GM18861 (cell line): ENCODE measurements around the gene NUDCD2.
"Not testable (repeated sequence)": the region's sequence is repeated elsewhere in the genome, so short reads cannot be mapped to it uniquely, and the experiment has no call there.

Experiments
- ATAC-seq: cut with Tn5 transposase; IDR thresholded peaks from one replicate; pipeline ENCODE4 v1.9.1; 2021; ENCODE audit not compliant: unreplicated experiment

The NUDCD2 gene

DNA sequence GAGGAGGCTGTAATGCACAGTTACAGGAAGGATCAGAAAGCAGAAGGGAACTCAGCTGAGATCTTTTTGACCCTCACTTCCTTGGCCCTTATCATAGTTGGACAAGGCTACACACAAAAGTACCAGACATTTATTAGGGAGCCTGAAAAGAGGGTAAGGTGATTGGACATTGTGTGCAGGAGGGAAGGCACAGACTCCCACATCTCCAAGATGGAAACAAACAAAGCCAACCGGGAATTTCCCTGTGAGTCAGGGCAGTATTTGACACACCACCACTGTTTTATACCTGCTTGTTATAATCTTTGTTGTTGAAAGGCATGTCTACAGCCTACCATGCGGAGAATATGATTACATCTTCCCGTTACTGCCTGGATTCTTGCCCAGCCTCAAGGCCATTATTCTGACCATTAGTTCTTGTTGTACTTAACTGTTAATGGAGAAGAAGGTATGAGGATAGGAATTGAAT lies 25.5 kb downstream of the NUDCD2 start:
- no peak for ATAC-seq

DNA sequence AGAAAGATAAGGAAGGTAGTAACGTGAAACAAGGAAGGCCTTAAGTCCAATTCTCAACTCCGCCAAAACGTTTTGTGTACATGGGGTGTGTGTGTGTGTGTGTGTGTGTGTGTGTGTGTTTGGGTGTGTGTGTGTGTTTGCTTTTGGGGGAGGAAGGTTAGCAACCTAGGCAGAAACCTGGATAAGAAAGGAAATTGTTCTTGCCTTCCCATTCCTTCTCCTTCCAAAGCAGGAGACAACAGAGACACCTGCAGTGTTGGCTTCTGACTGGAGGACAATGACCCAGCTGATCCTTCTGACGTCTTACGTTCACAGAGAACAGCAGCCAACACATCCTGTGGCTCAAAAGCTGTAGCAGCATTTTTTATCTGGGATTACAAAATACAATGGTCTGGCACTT lies 26.6 kb downstream of the NUDCD2 start:
- ATAC-seq = no peak

DNA sequence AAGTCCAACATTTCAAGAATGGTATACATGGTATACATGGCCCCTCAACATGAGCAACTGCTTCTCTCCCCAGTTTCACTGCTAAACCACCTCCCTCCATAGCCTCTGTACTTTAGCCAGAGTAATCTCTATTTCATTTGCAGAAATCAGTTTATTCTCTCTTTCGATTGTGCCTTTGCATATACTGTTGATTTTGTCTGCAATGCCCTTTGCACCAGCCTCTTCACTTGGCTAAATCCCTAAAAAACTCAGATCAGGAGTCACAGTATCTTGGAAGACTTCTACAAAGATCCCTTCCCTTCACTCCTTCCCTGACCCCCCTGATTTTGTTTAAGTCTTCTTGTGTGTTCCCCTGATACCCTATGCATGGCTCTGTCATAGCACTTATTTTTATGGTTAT lies 27.4 kb downstream of the NUDCD2 start:
- no peak for ATAC-seq

GRCh38 chr5:163426128-163426527 lies 33.8 kb downstream of the NUDCD2 start:
- not testable (repeated sequence) for ATAC-seq

GRCh38 chr5:163424836-163425235 lies 35.1 kb downstream of the NUDCD2 start:
- no peak for ATAC-seq

DNA sequence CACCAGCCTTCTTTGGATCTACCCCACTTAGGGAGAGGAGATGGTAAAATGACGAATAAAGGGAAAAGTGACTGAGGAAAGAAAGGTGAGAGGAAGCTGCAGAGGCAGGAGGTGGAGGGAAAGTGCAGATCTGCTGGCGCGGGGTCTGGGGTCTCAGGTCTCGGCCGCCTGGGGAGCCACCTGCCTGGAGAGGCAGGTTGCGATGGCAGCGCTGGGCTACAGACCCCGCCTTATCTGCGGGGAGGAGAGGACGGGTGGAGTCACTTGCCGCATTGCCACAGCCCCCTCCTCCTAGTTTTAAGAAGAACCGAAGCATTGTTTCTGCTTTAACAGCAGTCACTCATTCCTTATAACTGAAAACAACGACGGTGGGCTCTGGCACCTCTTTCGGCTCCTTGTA lies 44.2 kb downstream of the NUDCD2 start:
- ATAC-seq = not testable (repeated sequence)

- no peak for ATAC-seq
These were observed 49.4 kb downstream of the NUDCD2 start for GRCh38 chr5:163410505-163410904.

- ATAC-seq = no peak
These were observed 50.5 kb downstream of the NUDCD2 start for GRCh38 chr5:163409384-163409783.

- peak; percentile 54 for ATAC-seq
These were observed 51.5 kb downstream of the NUDCD2 start for GRCh38 chr5:163408311-163408923.

- peak; percentile 93 for ATAC-seq
These were observed 52.8 kb downstream of the NUDCD2 start for GRCh38 chr5:163407034-163407655.

DNA sequence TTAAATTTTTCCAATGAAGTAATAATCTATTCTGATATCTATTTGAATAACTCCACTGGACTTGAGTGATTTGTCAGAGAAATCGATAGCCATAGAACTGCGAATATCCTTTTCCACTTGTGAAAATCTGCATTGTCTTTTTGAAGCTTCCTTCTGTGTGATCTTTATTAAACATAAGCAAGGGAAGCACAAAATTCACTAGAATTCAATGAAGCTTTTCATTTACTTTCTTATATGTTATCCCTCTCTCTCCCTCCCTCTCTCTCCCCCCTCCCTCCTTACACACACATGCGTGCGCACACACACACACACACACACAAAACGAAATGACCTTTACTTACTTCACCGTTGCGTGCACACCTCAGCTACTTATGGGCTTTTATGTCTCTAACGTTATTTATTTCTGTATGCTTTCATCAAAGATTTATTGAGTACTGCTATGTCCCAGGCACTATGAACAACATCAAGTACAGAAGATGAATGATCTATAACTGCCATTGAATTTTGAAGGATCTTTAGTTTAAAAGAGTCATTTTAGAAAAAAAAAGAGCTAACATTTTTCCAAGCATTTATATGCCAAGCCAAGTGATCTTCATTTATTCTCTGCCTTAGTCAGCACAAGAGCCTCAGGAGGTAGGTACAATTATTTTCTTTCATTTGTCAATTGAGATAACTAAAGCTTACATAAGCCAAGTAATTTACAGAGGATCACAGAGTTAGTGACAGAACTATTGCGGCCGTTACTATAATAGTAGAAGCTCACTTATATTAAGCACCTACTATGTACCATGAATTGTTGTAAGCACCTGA lies 55.3 kb downstream of the NUDCD2 start:
- ATAC-seq = no peak

GRCh38 chr5:163402007-163402406 lies 57.9 kb downstream of the NUDCD2 start:
- ATAC-seq = no peak

DNA sequence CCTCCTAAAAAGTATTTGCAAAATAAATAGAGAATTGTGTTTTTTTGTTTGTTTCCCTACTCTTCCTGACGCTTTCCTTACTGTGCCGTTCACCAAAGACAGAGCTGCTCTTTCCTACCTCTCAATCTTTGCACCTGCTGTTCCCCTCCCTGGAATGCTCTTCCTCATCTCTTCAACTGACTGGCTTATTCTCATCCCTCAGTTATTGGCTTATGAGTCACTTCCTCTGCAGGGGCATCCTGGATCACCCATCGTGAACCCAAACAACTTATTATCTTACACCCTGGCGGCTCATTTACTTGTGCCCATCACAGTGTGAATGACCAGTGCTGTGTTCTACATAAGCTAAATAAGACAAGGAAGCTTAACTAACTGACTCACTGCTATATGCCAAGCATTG lies 58.6 kb downstream of the NUDCD2 start:
- no peak for ATAC-seq

- ATAC-seq = no peak
These were observed 60.0 kb downstream of the NUDCD2 start for GRCh38 chr5:163399923-163400322.

GRCh38 chr5:163397354-163397753 lies 62.5 kb downstream of the NUDCD2 start:
- ATAC-seq = no peak

DNA sequence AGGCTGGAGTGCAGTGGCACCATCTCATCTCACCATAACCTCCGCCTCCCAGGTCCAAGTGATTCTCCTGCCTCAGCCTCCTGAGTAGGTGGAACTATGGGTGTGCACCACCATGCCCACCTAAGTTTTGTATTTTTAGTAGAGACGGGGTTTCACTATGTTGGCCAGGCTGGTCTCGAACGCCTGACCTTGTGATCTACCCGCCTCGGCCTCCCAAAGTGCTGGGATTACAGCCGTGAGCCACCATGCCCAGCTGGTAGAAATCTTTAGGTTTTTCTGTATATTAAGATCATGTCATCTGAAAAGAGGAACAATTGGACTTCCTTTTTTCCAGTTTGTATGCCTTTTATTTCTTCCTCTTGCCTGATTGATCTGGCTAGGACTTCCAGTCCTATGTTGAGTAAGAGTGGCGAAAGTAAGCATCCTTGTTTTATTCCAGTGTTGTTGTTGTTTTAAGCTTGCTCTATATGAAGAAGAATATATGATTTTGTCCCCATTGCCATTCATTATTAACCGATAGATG lies 63.0 kb downstream of the NUDCD2 start:
- not testable (repeated sequence) for ATAC-seq
